ENCODE data around the gene RNF144A. TPM values are rescaled to one million over a fixed set of nuclear protein-coding genes. Genes with fewer than 3 reads are reported as not detected.

The RNF144A gene
- total and polyA plus RNA-seq, 2 experiments from 2014 or later, result 2.8 to 14.7 TPM

- no peaks in the 10 kb centered on the region for H3K36me3 ChIP-seq (ENCODE audit: insufficient read depth)
- no peaks in the 10 kb centered on the region for H3K9me2 ChIP-seq (ENCODE audit: insufficient read depth)
- DNase-seq (ENCODE audit: low spot score), result peak; percentile 35
- peaks cover 28% of the 10 kb centered on the region for H3K27me3 ChIP-seq (ENCODE audit: insufficient read depth)
- Mint-ChIP-seq H3K9me3 (peaks cover 9% of the 10 kb centered on the region; the same call in 2 of the 3 replicates), H3K27ac (no peak overlapping the region), H3K4me1 (peaks cover 24% of the 10 kb centered on the region), H3K36me3 (ENCODE audit: low read depth) (peaks cover 4% of the 10 kb centered on the region; the same call in 2 of the 3 replicates), H3K27me3 (ENCODE audit: insufficient read depth, low read depth, poor library complexity) (peaks cover 11% of the 10 kb centered on the region), H3K4me3 (no peak overlapping the region)
- ATAC-seq, result peak; percentile 18
- no peak overlapping the region for H3K27ac ChIP-seq (ENCODE audit: low read depth)
- H3K79me2 ChIP-seq (replicated peaks; ENCODE audit: insufficient read depth), result peaks cover 4% of the 10 kb centered on the region; the same call in 1 of the 2 replicates
- no peaks in the 10 kb centered on the region for H4K20me1 ChIP-seq (replicated peaks; ENCODE audit: insufficient read depth)
- H2AFZ ChIP-seq, result peak overlapping the region; percentile 35; the same call in 1 of the 2 replicates
- peaks cover 8% of the 10 kb centered on the region for H3K4me1 ChIP-seq (ENCODE audit: insufficient read depth)
- no peaks in the 10 kb centered on the region for H3F3A ChIP-seq (replicated peaks; ENCODE audit: low read depth)
- H3K4me3 ChIP-seq, result no peak overlapping the region
- peak overlapping the region; percentile 47; the same call in 1 of the 2 replicates for H3K4me2 ChIP-seq
- TF ChIP-seq CTCF (conservative IDR thresholded peaks at IDR 0.05; ENCODE audit: low read depth in 2 of 2) (no peak), REST (IDR thresholded peaks at IDR 0.05; ENCODE audit: unreplicated experiment) (no peak), POLR2AphosphoS5 (IDR thresholded peaks at IDR 0.05; ENCODE audit: low read depth) (no peak), EZH2 (IDR thresholded peaks at IDR 0.05; ENCODE audit: low read depth, unreplicated experiment) (no peak), ZNF331 (CRISPR knock-in tag; IDR thresholded peaks at IDR 0.05; ENCODE audit: low read depth) (no peak), EZH2phosphoT487 (IDR thresholded peaks at IDR 0.05; ENCODE audit: unreplicated experiment) (no peak), ZNF114 (CRISPR knock-in tag; IDR thresholded peaks at IDR 0.05) (no peak), NANOG (IDR thresholded peaks at IDR 0.05; ENCODE audit: borderline replicate concordance) (no peak), JUNB (IDR thresholded peaks at IDR 0.05; ENCODE audit: unreplicated experiment) (no peak), CREB1 (CRISPR knock-in tag; IDR thresholded peaks at IDR 0.05; ENCODE audit: low read depth) (no peak), ZNF462 (CRISPR knock-in tag; IDR thresholded peaks at IDR 0.05) (no peak), ETS1 (IDR thresholded peaks at IDR 0.05) (no peak), STAT1 (IDR thresholded peaks at IDR 0.05; ENCODE audit: unreplicated experiment) (no peak)
Measured at GRCh38 chr2:6915399-6915798, 1.8 kb upstream of the RNF144A start.
